GM21619 (cell line): ENCODE measurements around the gene PCDHGB1.
A peak's percentile ranks its signal among the peaks of the same experiment; 100 is the strongest.
"Not testable (repeated sequence)": the region's sequence is repeated elsewhere in the genome, so short reads cannot be mapped to it uniquely, and the experiment has no call there.

Source experiments
- ATAC-seq: cut with Tn5 transposase; IDR thresholded peaks from one replicate; pipeline ENCODE4 v1.9.1; 2021; ENCODE audit not compliant: unreplicated experiment

Gene PCDHGB1

GRCh38 chr5:141345327-141345726, 4.6 kb upstream of the PCDHGB1 start:
- ATAC-seq: no peak

GRCh38 chr5:141346017-141346416, 3.9 kb upstream of the PCDHGB1 start:
- not testable (repeated sequence) for ATAC-seq

- ATAC-seq: no peak
These were observed 1.7 kb downstream of the PCDHGB1 start for GRCh38 chr5:141351591-141351990.

GRCh38 chr5:141354900-141355469, 5.1 kb downstream of the PCDHGB1 start, which contains the start of gene PCDHGA4:
Gene PCDHGA4, plus strand, starts transcription at chr5:141355021. Its CDS starts 87 bp downstream, at chr5:141355108.
- no peak for ATAC-seq

- no peak for ATAC-seq
These were observed 5.7 kb downstream of the PCDHGB1 start for GRCh38 chr5:141355641-141356040.

- ATAC-seq: no peak
These were observed 6.2 kb downstream of the PCDHGB1 start for GRCh38 chr5:141356133-141356532.

GRCh38 chr5:141356950-141357349, 7.1 kb downstream of the PCDHGB1 start:
- no peak for ATAC-seq

- peak; percentile 84 for ATAC-seq
These were observed 10.0 kb downstream of the PCDHGB1 start, which contains the start of gene PCDHGB2 for GRCh38 chr5:141359790-141360426. Gene PCDHGB2, plus strand, starts transcription at chr5:141359994. Its CDS starts 142 bp downstream, at chr5:141360136.

- ATAC-seq: no peak
These were observed 10.8 kb downstream of the PCDHGB1 start for GRCh38 chr5:141360685-141361084.

- no peak for ATAC-seq
These were observed 12.8 kb downstream of the PCDHGB1 start for GRCh38 chr5:141362719-141363118.

GRCh38 chr5:141363952-141364660, 14.2 kb downstream of the PCDHGB1 start, which contains the start of gene PCDHGA5:
Gene PCDHGA5, plus strand, starts transcription at chr5:141364162. Its CDS starts 169 bp downstream, at chr5:141364331.
- ATAC-seq: no peak

GRCh38 chr5:141366016-141366896, 16.4 kb downstream of the PCDHGB1 start:
- no peak for ATAC-seq

GRCh38 chr5:141369994-141370848, 20.3 kb downstream of the PCDHGB1 start, which contains the start of gene PCDHGB3:
Gene PCDHGB3, plus strand, starts transcription at chr5:141370242. Its CDS starts 153 bp downstream, at chr5:141370395.
- peak; percentile 97 for ATAC-seq

- no peak for ATAC-seq
These were observed 21.9 kb downstream of the PCDHGB1 start for GRCh38 chr5:141371572-141372475.

GRCh38 chr5:141373673-141374317, 23.9 kb downstream of the PCDHGB1 start, which contains the start of gene PCDHGA6:
Gene PCDHGA6, plus strand, starts transcription at chr5:141373891. Its CDS starts 193 bp downstream, at chr5:141374084.
- ATAC-seq: no peak

- ATAC-seq: no peak
These were observed 24.7 kb downstream of the PCDHGB1 start for GRCh38 chr5:141374627-141375026.

GRCh38 chr5:141375444-141376155, 25.7 kb downstream of the PCDHGB1 start:
- ATAC-seq: not testable (repeated sequence)
